HG03097 (cell line): Measurements from ENCODE around the gene CALR3.
"Not testable (repeated sequence)": the region's sequence is repeated elsewhere in the genome, so short reads cannot be mapped to it uniquely, and the experiment has no call there.

Experiments
- ATAC-seq: cut with Tn5 transposase; IDR thresholded peaks from one replicate; pipeline ENCODE4 v1.9.1; 2021; ENCODE audit not compliant: unreplicated experiment, low FRiP score

Gene CALR3

GRCh38 chr19:16506161-16506560, 10.2 kb upstream of the CALR3 start:
- ATAC-seq: not testable (repeated sequence)

- no peak for ATAC-seq
These were observed 8.3 kb upstream of the CALR3 start for GRCh38 chr19:16504271-16504670.

- ATAC-seq: no peak
These were observed 1.9 kb upstream of the CALR3 start for GRCh38 chr19:16497837-16498236.

DNA sequence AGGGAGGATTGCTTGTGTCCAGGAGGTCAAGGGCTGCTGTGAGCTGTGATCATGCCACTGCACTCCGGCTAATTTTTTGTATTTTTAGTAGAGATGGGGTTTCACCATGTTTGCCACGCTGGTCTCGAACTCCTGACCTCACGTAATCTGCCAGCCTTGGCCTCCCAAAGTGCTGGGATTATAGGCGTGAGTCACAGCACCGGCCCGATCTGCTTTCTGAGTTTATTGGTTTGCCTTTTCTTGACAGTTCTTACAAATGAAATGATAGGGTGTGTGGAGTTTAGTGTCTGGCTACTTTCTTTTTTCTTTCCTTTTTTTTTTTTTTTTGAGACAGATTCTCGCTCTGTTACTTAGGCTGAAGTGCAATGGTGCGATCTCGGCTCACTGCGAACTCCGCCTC, 1.1 kb upstream of the CALR3 start:
- ATAC-seq: no peak

- no peak for ATAC-seq
These were observed 631 bp upstream of the CALR3 start for GRCh38 chr19:16496613-16496983.

- not testable (repeated sequence) for ATAC-seq
These were observed 9.5 kb downstream of the CALR3 start for GRCh38 chr19:16486476-16486875.

- no peak for ATAC-seq
These were observed 13.2 kb downstream of the CALR3 start for GRCh38 chr19:16482745-16483144.

DNA sequence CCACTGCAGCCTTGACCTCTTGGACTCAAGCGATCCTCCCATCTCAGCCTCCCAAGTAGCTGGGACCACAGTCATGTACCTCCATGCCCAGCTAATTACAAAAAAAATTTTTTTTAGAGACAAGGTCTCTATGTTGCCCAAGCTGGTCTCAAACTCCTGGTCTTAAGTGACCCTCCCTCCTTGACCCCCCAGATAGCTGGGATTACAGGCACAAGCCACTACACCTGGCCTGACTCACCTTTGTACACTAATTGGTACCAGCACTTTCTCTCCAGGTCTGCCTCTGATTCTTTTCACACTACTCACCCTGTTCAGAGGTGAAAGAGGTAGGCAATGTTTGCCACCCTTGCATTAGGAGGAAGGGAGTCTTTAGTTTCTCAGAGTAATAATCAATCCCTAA, 18.7 kb downstream of the CALR3 start:
- ATAC-seq: no peak

GRCh38 chr19:16476401-16476800, 19.6 kb downstream of the CALR3 start:
- no peak for ATAC-seq

- no peak for ATAC-seq
These were observed 22.0 kb downstream of the CALR3 start for GRCh38 chr19:16473875-16474392.

DNA sequence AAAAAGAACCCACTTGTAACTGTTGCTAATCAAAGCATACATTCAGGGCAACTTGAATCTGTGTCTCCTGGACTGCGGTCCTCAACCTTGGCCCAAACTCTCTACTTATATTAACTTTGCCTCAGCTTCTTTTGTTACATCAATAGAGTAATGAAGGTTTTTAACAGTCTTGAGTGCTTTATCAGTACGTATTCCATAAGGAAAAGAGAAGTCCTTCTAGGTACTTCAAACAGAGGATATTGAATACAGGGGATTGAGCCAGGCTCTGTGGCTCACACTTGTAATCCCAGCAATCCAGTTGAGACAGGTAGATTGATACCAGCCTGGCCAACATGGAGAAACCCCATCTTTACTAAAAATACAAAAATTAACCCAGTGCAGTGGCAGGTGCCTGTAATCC, 23.0 kb downstream of the CALR3 start:
- no peak for ATAC-seq

- not testable (repeated sequence) for ATAC-seq
These were observed 23.4 kb downstream of the CALR3 start for GRCh38 chr19:16472559-16472899.

GRCh38 chr19:16470911-16471811, 24.8 kb downstream of the CALR3 start:
- ATAC-seq: peak; percentile 34

- no peak for ATAC-seq
These were observed 25.4 kb downstream of the CALR3 start for GRCh38 chr19:16470541-16470910.

DNA sequence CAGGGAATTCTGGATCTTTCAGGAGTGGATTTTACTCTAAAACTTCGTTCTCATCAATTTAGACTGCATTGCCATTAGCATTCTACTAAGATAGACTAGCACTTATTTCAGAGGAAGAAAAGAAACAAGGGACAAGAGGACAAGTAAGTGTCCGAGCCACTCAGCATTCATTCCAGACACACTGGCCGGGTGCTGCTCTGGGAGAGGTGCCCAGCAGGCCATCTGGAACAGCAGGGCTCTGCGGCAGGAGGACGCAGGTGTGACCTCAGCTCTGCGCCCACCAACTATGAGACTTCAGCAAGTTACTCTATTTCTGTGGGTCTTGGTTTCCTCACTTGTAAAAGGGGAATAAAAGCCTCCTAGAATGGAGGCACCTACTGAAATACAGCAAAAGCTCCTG, 28.4 kb downstream of the CALR3 start:
- no peak for ATAC-seq

- ATAC-seq: not testable (repeated sequence)
These were observed 29.1 kb downstream of the CALR3 start for GRCh38 chr19:16466802-16467427.

DNA sequence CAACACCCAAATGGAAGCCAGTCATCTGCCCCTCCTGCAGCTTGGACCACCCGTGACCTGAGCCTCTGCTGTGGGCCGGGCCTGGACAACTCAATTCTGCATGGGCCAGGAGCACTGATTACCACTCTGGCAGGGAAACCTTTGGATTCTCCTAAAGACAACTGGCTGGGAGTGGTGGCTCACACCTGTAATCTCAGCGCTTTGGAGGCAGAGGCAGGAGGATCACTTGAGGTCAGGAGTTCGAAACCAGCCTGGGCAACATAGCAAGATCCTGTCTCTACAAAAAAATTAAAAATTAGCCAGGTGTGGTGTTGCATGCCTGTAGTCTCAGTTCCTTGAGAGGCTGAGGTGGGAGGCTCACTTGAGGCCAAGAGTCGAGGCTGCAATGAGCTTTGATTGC, 30.7 kb downstream of the CALR3 start:
- ATAC-seq: no peak

DNA sequence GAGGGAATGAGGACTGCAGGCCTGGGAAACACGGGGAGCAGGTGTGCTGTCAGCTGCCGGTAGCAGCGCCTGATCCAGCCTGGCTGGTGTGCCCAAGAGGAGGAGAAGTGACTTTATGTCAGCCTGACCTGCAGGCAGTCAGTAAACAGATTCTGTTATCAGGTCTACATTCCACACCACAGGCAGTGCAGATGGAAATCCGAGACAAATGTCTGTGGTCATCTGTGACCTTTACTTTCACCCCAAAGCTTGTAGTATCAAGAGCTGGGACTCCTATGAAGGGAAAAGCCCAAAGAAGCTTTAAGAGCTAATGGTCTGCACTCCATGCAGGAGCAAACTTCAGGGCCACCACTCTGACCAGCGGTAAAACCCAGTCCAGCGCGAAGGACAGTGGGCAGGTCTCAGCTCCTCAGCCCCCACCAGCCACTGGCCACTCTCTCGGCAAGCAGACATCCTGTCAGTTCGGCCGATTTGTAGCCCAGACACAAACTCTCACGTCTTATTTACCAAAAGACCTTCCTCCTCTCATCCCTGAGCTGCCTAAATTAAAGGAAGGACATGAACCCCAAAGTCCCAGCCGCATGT, 31.9 kb downstream of the CALR3 start:
- ATAC-seq: no peak

DNA sequence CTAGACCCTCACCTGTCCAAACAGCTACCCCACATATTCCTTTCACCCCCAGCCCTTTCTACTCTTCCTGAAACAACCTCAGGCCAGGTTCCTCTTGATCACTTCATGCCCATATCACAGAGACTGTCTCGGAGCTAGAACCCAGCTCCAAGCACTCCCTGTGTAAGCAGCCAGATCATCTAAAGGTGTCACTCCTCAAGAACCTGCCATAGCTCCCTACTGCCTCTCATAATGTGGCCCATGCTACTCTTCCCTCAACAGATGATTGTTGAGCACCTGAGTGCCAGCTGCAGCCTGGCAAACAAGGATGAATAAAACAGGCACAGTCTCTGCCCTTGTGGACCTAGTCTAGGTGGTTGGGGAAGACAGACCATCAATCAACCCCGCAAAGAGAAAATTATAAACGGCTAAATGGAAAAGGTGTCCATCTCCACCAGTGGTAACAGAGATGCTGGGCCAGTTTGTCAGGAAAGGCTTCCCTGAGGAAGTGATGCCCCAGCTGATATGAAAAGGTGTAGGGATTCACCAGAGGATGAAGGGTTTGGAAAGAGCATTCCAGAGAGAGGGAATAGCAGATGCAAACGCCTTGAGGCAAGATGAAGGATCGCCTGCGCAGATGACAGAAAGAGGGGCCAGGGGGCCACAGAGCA, 32.5 kb downstream of the CALR3 start:
- no peak for ATAC-seq

GRCh38 chr19:16462757-16463250, 33.2 kb downstream of the CALR3 start:
- no peak for ATAC-seq

GRCh38 chr19:16461630-16462051, 34.3 kb downstream of the CALR3 start:
- no peak for ATAC-seq
